GM06990 (cell line): ENCODE data around the gene NBL1.

Experiments used
- DNase-seq: peaks from one replicate; pipeline ENCODE4 v3.0.0-alpha.2; 2011; ENCODE audit not compliant: insufficient read length; ENCODE audit errors: extremely low read depth
- H3K27me3 ChIP-seq: replicated peaks from 2 replicates; pipeline ENCODE4 v1.6.0; 2011; ENCODE audit warnings: low read length; ENCODE audit not compliant: control insufficient read depth, insufficient read depth
- H3K36me3 ChIP-seq: 2 replicates; pipeline ENCODE4 v1.5.1; 2011; ENCODE audit warnings: low read length; ENCODE audit not compliant: control insufficient read depth, insufficient read depth
- H3K4me3 ChIP-seq: replicated peaks from 2 replicates; pipeline ENCODE4 v1.5.1; 2011; ENCODE audit warnings: low read depth, mild to moderate bottlenecking, control low read depth, low read length
- CTCF ChIP-seq: IDR thresholded peaks from 2 replicates; pipeline ENCODE4 v1.5.1; 2011; ENCODE audit warnings: low read length, control low read depth, mild to moderate bottlenecking, inconsistent platforms; ENCODE audit not compliant: insufficient read depth, poor library complexity, severe bottlenecking

NBL1 gene

GRCh38 chr1:19662313-19662712, 18.2 kb downstream of the NBL1 start:
- TF ChIP-seq CTCF: no peak
- Histone ChIP-seq H3K27me3 (no peaks in the 10 kb centered on the region; the same call in 1 of the 2 replicates), H3K36me3 (no peaks in the 10 kb centered on the region), H3K4me3 (no peak overlapping the region)
- DNase-seq: no peak

- no peaks in the 10 kb centered on the region for H3K36me3 ChIP-seq
- no peaks in the 10 kb centered on the region; the same call in none of the 2 replicates for H3K27me3 ChIP-seq
- H3K4me3 ChIP-seq: peak within 1 kb of the TSS; percentile 45
- TF ChIP-seq CTCF: no peak
- DNase-seq: peak; percentile 49
These were observed 20.5 kb downstream of the NBL1 start, which contains the start of gene HTR6 for GRCh38 chr1:19664453-19665185. Gene HTR6, plus strand, starts transcription at chr1:19664875. Its CDS starts 879 bp downstream, at chr1:19665754.

GRCh38 chr1:19665186-19665495, 21.0 kb downstream of the NBL1 start:
- Histone ChIP-seq H3K36me3 (no peaks in the 10 kb centered on the region), H3K27me3 (no peaks in the 10 kb centered on the region; the same call in none of the 2 replicates), H3K4me3 (peak overlapping the region; percentile 45)
- TF ChIP-seq CTCF: no peak
- no peak for DNase-seq

DNA sequence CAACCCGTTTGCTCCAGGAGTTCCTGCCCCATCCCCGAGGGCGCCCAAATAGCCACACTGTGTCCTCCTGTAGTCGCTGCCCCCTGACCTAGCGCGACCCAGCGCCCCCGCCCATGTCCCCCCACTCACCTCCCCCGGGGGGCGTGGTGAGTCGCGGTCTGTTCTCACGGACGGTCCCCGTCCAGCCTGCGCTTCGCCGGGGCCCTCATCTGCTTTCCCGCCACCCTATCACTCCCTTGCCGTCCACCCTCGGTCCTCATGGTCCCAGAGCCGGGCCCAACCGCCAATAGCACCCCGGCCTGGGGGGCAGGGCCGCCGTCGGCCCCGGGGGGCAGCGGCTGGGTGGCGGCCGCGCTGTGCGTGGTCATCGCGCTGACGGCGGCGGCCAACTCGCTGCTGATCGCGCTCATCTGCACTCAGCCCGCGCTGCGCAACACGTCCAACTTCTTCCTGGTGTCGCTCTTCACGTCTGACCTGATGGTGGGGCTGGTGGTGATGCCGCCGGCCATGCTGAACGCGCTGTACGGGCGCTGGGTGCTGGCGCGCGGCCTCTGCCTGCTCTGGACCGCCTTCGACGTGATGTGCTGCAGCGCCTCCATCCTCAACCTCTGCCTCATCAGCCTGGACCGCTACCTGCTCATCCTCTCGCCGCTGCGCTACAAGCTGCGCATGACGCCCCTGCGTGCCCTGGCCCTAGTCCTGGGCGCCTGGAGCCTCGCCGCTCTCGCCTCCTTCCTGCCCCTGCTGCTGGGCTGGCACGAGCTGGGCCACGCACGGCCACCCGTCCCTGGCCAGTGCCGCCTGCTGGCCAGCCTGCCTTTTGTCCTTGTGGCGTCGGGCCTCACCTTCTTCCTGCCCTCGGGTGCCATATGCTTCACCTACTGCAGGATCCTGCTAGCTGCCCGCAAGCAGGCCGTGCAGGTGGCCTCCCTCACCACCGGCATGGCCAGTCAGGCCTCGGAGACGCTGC, 21.7 kb downstream of the NBL1 start:
- Histone ChIP-seq H3K4me3 (peak overlapping the region; percentile 45; the same call in 1 of the 2 replicates), H3K36me3 (no peaks in the 10 kb centered on the region), H3K27me3 (no peaks in the 10 kb centered on the region; the same call in none of the 2 replicates)
- no peak for DNase-seq
- TF ChIP-seq CTCF: no peak

DNA sequence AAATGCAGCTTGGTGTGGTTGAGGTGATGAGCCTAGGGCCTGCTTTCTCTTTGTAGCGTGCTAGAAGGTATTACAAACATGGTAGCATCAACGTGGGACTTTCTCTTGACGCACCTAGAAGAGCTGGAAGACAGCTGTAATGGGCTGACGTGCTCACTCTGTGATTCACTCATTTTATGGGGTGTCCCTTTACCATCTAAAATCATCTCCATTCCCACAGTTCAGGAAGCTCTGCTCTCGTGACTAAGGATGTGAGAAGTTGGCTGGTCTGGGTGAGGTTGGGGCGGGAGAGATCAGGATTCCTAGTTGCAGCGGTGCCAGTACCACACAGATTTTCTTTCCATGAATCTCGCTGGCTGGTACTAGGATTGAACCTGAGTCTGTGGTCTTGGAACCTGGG, 24.8 kb downstream of the NBL1 start:
- no peaks in the 10 kb centered on the region; the same call in none of the 2 replicates for H3K27me3 ChIP-seq
- no peak for DNase-seq
- no peaks in the 10 kb centered on the region for H3K36me3 ChIP-seq

More for the DNA sequence above, 24.8 kb downstream of the NBL1 start:
- no peak for TF ChIP-seq CTCF
- H3K4me3 ChIP-seq: no peak overlapping the region
